Epithelial cell of proximal tubule (primary cell): ENCODE data around the gene ASAP2. TPM values are rescaled to one million over a fixed set of nuclear protein-coding genes. Genes with fewer than 3 reads are reported as not detected.

Source experiments
- DNase-seq: peaks from one replicate; pipeline ENCODE4 v3.0.0-alpha.2; 2011; ENCODE audit warnings: low read depth
- H3K4me3 ChIP-seq: 2 replicates; pipeline ENCODE4 v1.5.1; 2011; ENCODE audit warnings: low read depth, mild to moderate bottlenecking, low read length
- total RNA-seq: library from RNA; depleted of rRNA; stranded (reverse); fragments of >200 nt; gene quantifications from 2 replicates; pipeline ENCODE4 v1.2.3, GENCODE V29; 2015
- TF ChIP-seq, protein P1 (sequence below): conservative IDR thresholded peaks from 2 replicates; pipeline ENCODE4 v1.5.1; 2012; ENCODE audit warnings: low read depth, mild to moderate bottlenecking, low read length

ASAP2 gene
- total RNA-seq, 1 donor from 2014 or later = 33.0 TPM

DNA sequence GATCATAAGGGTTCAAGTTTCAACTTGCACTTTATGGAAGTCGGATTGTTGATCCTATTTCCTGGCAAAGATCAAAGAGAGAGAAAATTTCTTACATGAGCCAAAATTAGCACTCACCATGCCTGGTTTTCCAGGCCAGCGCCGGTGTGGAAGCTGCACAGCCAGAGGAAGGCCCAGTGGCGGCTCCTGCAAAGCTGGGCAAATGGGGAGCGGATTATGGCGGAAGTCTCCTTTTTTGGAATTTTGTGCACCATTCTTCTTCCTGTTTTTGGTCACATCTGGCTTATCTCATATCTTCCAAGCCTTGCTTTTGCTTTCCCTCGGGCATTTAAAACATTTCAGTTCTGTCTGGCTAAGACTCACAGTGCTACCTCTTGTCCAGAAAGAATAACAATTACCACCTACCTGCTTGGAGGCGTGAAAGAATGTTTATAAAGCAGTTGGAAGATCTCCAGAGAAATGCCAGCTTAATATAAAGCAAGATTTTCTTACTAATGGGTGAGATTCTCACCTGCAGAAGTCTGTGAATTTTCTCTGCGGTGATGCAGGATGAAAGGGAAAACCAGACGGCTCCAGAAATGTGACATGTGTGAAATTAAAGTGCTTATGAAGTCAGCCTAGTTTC is 94.3 kb downstream of the ASAP2 start:
- no peak for DNase-seq
- no peak overlapping the region for H3K4me3 ChIP-seq
- TF ChIP-seq, protein P1, sequence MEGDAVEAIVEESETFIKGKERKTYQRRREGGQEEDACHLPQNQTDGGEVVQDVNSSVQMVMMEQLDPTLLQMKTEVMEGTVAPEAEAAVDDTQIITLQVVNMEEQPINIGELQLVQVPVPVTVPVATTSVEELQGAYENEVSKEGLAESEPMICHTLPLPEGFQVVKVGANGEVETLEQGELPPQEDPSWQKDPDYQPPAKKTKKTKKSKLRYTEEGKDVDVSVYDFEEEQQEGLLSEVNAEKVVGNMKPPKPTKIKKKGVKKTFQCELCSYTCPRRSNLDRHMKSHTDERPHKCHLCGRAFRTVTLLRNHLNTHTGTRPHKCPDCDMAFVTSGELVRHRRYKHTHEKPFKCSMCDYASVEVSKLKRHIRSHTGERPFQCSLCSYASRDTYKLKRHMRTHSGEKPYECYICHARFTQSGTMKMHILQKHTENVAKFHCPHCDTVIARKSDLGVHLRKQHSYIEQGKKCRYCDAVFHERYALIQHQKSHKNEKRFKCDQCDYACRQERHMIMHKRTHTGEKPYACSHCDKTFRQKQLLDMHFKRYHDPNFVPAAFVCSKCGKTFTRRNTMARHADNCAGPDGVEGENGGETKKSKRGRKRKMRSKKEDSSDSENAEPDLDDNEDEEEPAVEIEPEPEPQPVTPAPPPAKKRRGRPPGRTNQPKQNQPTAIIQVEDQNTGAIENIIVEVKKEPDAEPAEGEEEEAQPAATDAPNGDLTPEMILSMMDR = no peak

DNA sequence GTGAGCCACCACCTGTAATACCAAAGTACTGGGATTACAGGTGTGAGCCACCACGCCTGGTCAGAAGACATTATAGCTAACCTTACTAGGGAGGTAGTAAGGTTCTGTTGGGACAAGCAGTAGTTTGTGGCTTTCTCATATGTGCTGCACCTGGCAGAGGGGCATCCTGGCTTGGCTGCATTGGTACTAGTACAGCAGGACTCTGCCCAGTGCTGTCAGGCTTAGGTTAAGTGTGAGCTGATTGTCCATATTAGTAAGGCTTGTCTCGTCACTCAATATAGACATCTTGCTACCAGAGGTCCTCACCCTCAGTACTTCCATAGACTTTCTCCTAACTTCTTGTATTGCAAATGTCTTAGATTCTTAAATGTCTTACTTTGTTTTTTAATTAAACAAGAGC is 96.1 kb downstream of the ASAP2 start:
- TF ChIP-seq, protein P1 = no peak
- no peak overlapping the region for H3K4me3 ChIP-seq
- no peak for DNase-seq

DNA sequence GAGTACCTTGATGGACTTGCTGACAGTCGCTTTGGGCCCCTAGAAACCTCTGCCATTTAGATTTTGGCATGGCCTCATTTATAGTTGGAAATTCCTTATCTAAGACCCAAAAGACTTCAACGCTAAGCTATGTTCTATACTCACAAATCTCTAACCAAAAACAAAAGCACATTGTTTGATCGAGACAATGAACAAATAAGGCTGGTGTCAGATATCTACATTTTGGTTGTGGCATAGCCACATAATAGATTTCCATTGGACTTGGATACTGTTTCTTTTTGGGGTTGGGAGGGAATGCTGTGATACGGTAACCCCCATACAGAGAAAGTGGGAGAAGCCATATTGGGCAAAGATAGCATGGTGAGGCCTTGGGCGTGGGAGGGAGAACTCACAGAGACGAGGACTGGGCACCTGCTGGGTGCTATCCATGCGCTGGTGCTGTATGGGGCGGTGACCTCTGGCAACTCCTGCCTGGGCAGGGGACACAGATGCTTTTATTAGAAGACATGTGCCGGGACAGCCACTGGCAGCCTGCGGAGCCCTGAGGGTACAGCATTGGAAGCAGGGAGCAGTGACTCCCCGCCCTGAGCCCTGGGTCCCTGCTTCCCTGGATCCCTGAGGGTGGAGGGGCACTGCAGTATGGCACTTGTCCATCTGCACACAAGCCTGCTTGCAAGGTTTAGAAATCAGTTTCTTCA is 97.1 kb downstream of the ASAP2 start:
- TF ChIP-seq, protein P1 = no peak
- no peak for DNase-seq
- no peak overlapping the region for H3K4me3 ChIP-seq

DNA sequence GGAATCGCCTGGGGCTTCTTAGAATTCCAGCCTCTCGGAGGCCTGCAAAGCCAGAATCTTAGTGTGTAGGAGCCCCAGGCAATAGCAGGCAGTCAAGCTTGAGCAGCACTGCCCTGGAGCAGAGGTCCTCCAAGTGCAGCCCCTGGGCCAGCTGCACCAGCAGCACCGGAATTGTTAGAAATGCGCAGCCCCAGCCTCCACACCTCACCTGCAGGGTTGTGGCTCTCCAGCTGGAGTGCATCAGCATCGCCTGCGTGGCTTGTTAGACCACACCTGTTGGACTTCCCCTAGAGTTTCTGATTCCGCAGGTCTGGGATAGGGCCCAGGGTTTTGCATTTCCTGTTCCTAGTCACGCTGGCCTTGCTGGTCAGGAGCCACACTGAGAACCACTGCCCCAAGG is 100.3 kb downstream of the ASAP2 start:
- H3K4me3 ChIP-seq = no peak overlapping the region
- no peak for DNase-seq
- TF ChIP-seq, protein P1 = no peak

DNA sequence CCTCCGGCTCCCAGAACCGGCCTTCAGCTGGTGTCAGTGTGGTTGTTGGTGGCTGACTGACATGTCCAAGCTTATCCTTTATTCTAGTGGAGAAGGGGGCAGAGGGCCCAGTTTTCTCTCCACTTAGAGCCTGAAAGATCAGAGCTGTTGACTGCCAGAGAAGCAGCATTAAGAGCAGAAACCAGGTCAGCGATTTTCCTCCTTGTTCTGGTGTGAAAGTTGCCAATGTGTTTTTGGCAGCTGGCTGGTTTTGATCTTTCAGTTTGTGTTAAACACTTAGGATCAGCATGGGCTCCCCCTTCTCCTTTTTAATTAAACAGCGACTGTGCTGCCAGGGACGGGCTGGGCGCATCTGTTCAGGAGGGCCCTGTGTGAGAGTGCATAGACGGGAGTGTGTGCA is 100.9 kb downstream of the ASAP2 start:
- DNase-seq = no peak
- no peak overlapping the region for H3K4me3 ChIP-seq
- TF ChIP-seq, protein P1 = no peak

DNA sequence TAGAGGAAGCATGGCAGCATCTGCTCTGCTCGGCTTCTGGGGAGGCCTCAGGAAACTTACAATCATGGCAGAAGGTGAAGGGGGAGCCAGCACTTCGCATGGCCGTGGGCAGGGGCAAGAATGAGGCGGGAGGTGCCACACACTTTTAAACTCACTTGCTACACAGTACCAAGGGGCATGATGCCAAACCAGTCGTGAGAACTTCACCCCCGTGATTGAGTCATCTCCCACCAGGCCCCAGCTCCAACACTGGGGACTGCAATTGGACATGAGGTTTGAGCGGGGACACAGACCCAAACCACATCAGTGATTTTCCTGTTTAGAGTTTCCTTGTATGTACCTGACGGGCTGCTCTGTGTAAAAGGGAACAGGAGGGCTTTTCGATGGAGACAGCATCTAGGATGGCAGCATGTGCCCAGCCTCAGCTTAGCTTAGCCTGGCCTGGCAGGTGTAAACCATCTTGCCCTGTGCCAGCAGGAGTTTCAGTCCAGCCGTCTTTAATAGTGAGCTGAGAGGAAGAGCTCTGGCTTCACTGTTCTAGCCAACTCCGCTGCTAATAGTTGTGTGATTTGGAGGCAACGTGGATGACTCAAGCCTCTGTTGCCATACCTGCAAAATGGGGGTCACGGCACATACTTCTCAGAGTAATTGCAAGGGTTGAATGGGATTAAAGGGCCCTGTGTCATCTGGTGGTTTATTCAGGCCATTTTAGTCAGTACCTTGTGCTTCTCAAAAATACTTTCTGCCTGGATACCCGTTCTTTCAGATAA is 101.8 kb downstream of the ASAP2 start:
- TF ChIP-seq, protein P1 = no peak
- DNase-seq = no peak
- no peak overlapping the region for H3K4me3 ChIP-seq
